ENCODE measurements around the gene KRT16. TPM values are rescaled to one million over a fixed set of nuclear protein-coding genes. Genes with fewer than 3 reads are reported as not detected.
"Not testable (repeated sequence)": the region's sequence is repeated elsewhere in the genome, so short reads cannot be mapped to it uniquely, and the experiment has no call there.

KRT16 gene
- polyA plus RNA-seq, 1 donor (not counting 4 experiments of a cell fraction or from before 2014, with no cell fraction given), result 1,851 TPM

GRCh38 chr17:41613277-41614082, 913 bp upstream of the KRT16 start:
- no peak overlapping the region for H2AFZ ChIP-seq (ENCODE audit: control insufficient read depth, low read length)
- H3K79me2 ChIP-seq (ENCODE audit: control insufficient read depth, insufficient read depth, low read length), result no peaks in the 10 kb centered on the region
- no peak for FAIRE-seq
- no peak for DNase-seq (ENCODE audit: low read depth, low spot score)
- no peak overlapping the region for H3K4me3 ChIP-seq (ENCODE audit: control insufficient read depth in 2 of 3, extremely low read depth in 1 of 3, insufficient read depth in 2 of 3, low read depth in 1 of 3, low read length in 3 of 3)
- H3K4me2 ChIP-seq (ENCODE audit: control insufficient read depth, extremely low read depth, insufficient read depth, low read depth, low read length), result no peak overlapping the region
- no peaks in the 10 kb centered on the region for H4K20me1 ChIP-seq (ENCODE audit: control insufficient read depth, extremely low read depth, insufficient read depth, low read length)
- H3K9ac ChIP-seq (ENCODE audit: control insufficient read depth, extremely low read depth, insufficient read depth, low read length), result peak overlapping the region; percentile 28
- dilution Hi-C loops (cut with MboI; ENCODE audit: extremely low pct_ligation_motif_present, low sequenced_read_pairs), result no loop called here
- H3K27me3 ChIP-seq (ENCODE audit: control insufficient read depth, extremely low read depth, insufficient read depth, low read length), result no peaks in the 10 kb centered on the region
- H3K9me3 ChIP-seq (ENCODE audit: control insufficient read depth, low read depth, low read length), result no peaks in the 10 kb centered on the region
- TF ChIP-seq CTCF (optimal IDR thresholded peaks at IDR 0.05 in 1 of 3, IDR thresholded peaks at IDR 0.05 in 1 of 3, conservative IDR thresholded peaks at IDR 0.05 in 1 of 3; ENCODE audit: extremely low read depth in 1 of 3, insufficient read depth in 2 of 3, low read length in 3 of 3) (no peak), EZH2 (IDR thresholded peaks at IDR 0.05; ENCODE audit: low read length) (no peak)
- H3K4me1 ChIP-seq (ENCODE audit: control insufficient read depth, extremely low read depth, insufficient read depth, low read length), result peaks cover 39% of the 10 kb centered on the region
- H3K9me1 ChIP-seq (ENCODE audit: control insufficient read depth, extremely low read depth, insufficient read depth, low read length), result no peaks in the 10 kb centered on the region
- no peak overlapping the region for H3K27ac ChIP-seq (ENCODE audit: control insufficient read depth, insufficient read depth, low read length)
- H3K36me3 ChIP-seq (ENCODE audit: control insufficient read depth in 2 of 2, extremely low read depth in 1 of 2, insufficient read depth in 2 of 2, low read length in 2 of 2), result peaks cover 0 to 4% of the 10 kb centered on the region in 2 experiments

- H3K4me1 ChIP-seq (ENCODE audit: control insufficient read depth, extremely low read depth, insufficient read depth, low read length), result peaks cover 33% of the 10 kb centered on the region
- dilution Hi-C loops (cut with MboI; ENCODE audit: extremely low pct_ligation_motif_present, low sequenced_read_pairs), result no loop called here
- no peaks in the 10 kb centered on the region for H3K79me2 ChIP-seq (ENCODE audit: control insufficient read depth, insufficient read depth, low read length)
- no peak overlapping the region for H3K27ac ChIP-seq (ENCODE audit: control insufficient read depth, insufficient read depth, low read length)
- H3K4me3 ChIP-seq (ENCODE audit: control insufficient read depth in 2 of 3, extremely low read depth in 1 of 3, insufficient read depth in 2 of 3, low read depth in 1 of 3, low read length in 3 of 3), result peak overlapping the region in 1 of 3 experiments; percentile 37
- FAIRE-seq, result no peak
- DNase-seq (ENCODE audit: low read depth, low spot score), result no peak
- no peaks in the 10 kb centered on the region for H3K9me1 ChIP-seq (ENCODE audit: control insufficient read depth, extremely low read depth, insufficient read depth, low read length)
- TF ChIP-seq EZH2 (IDR thresholded peaks at IDR 0.05; ENCODE audit: low read length) (no peak), CTCF (optimal IDR thresholded peaks at IDR 0.05 in 1 of 3, IDR thresholded peaks at IDR 0.05 in 1 of 3, conservative IDR thresholded peaks at IDR 0.05 in 1 of 3; ENCODE audit: extremely low read depth in 1 of 3, insufficient read depth in 2 of 3, low read length in 3 of 3) (no peak)
- no peak overlapping the region for H3K4me2 ChIP-seq (ENCODE audit: control insufficient read depth, extremely low read depth, insufficient read depth, low read depth, low read length)
- no peak overlapping the region for H3K9ac ChIP-seq (ENCODE audit: control insufficient read depth, extremely low read depth, insufficient read depth, low read length)
- no peaks in the 10 kb centered on the region for H3K9me3 ChIP-seq (ENCODE audit: control insufficient read depth, low read depth, low read length)
- no peaks in the 10 kb centered on the region for H3K27me3 ChIP-seq (ENCODE audit: control insufficient read depth, extremely low read depth, insufficient read depth, low read length)
- H3K36me3 ChIP-seq (ENCODE audit: control insufficient read depth in 2 of 2, extremely low read depth in 1 of 2, insufficient read depth in 2 of 2, low read length in 2 of 2), result peaks cover 0 to 4% of the 10 kb centered on the region in 2 experiments
- no peak overlapping the region for H2AFZ ChIP-seq (ENCODE audit: control insufficient read depth, low read length)
- no peaks in the 10 kb centered on the region for H4K20me1 ChIP-seq (ENCODE audit: control insufficient read depth, extremely low read depth, insufficient read depth, low read length)
Observed at GRCh38 chr17:41610965-41611640, 1.5 kb downstream of the KRT16 start.

- H3K4me3 ChIP-seq (ENCODE audit: control insufficient read depth in 2 of 3, extremely low read depth in 1 of 3, insufficient read depth in 2 of 3, low read depth in 1 of 3, low read length in 3 of 3); H3K36me3 ChIP-seq (ENCODE audit: control insufficient read depth in 2 of 2, extremely low read depth in 1 of 2, insufficient read depth in 2 of 2, low read length in 2 of 2); H3K27me3 ChIP-seq (ENCODE audit: control insufficient read depth, extremely low read depth, insufficient read depth, low read length); DNase-seq (ENCODE audit: low read depth, low spot score); dilution Hi-C loops (cut with MboI; ENCODE audit: extremely low pct_ligation_motif_present, low sequenced_read_pairs); FAIRE-seq; H4K20me1 ChIP-seq (ENCODE audit: control insufficient read depth, extremely low read depth, insufficient read depth, low read length); H2AFZ ChIP-seq (ENCODE audit: control insufficient read depth, low read length); H3K9ac ChIP-seq (ENCODE audit: control insufficient read depth, extremely low read depth, insufficient read depth, low read length); H3K9me3 ChIP-seq (ENCODE audit: control insufficient read depth, low read depth, low read length); H3K4me2 ChIP-seq (ENCODE audit: control insufficient read depth, extremely low read depth, insufficient read depth, low read depth, low read length); H3K9me1 ChIP-seq (ENCODE audit: control insufficient read depth, extremely low read depth, insufficient read depth, low read length); H3K27ac ChIP-seq (ENCODE audit: control insufficient read depth, insufficient read depth, low read length); H3K79me2 ChIP-seq (ENCODE audit: control insufficient read depth, insufficient read depth, low read length): not testable (repeated sequence)
- H3K4me1 ChIP-seq (ENCODE audit: control insufficient read depth, extremely low read depth, insufficient read depth, low read length), result peaks cover 23% of the 10 kb centered on the region
Observed at GRCh38 chr17:41610061-41610517, 2.5 kb downstream of the KRT16 start.
